WTC11 (cell line): ENCODE results near the gene FFAR1. TPM values are rescaled to one million over a fixed set of nuclear protein-coding genes. Genes with fewer than 3 reads are reported as not detected.

Experiments used
- ATAC-seq: fragments of 200-7000 bp; cut with Tn5 transposase; 2 replicates; pipeline ENCODE4 v1.10.0; 2021; ENCODE audit warnings: mild to moderate bottlenecking, moderate library complexity
- CTCF ChIA-PET: fragments of 300-600 bp; sonication (Branson Sonifier 250); formaldehyde crosslinking; loops from one replicate; lab custom pipeline; 2021; ENCODE audit warnings: antibody characterized with exemption; lab: Charles Lee
- POLR2A ChIA-PET: fragments of 350-600 bp; sonication (Branson Sonifier 250); formaldehyde crosslinking; loops from one replicate; lab custom pipeline; 2021; ENCODE audit warnings: antibody characterized with exemption; lab: Charles Lee
- DNase-seq: peaks from one replicate; pipeline ENCODE4 v3.0.0; 2021; ENCODE audit warnings: low spot score
- H3K27ac Mint-ChIP-seq: 2 replicates; pipeline ENCODE4 v1.8.0; 2021; ENCODE audit warnings: mixed read lengths
- H3K27me3 Mint-ChIP-seq: 2 replicates; pipeline ENCODE4 v1.8.0; 2021; ENCODE audit warnings: low read depth, mild to moderate bottlenecking, moderate library complexity, mixed read lengths
- H3K36me3 Mint-ChIP-seq: 2 replicates; pipeline ENCODE4 v1.8.0; 2021; ENCODE audit warnings: mixed read lengths
- H3K4me1 Mint-ChIP-seq: 2 replicates; pipeline ENCODE4 v1.8.0; 2022; ENCODE audit warnings: mixed read lengths
- H3K4me3 Mint-ChIP-seq: 2 replicates; pipeline ENCODE4 v1.8.0; 2021; ENCODE audit warnings: mild to moderate bottlenecking, moderate library complexity, mixed read lengths
- H3K9me3 Mint-ChIP-seq: 2 replicates; pipeline ENCODE4 v1.8.0; 2021; ENCODE audit warnings: mixed read lengths
- AFF4 ChIP-seq: sonication (generic); formaldehyde crosslinking; IDR thresholded peaks from 2 replicates; pipeline ENCODE4 v1.8.1; 2023; ENCODE audit warnings: mild to moderate bottlenecking, missing genetic modification reagents, borderline replicate concordance
- ATF6 ChIP-seq: sonication (generic); formaldehyde crosslinking; IDR thresholded peaks from 2 replicates; pipeline ENCODE4 v1.8.1; 2023; ENCODE audit warnings: mild to moderate bottlenecking, missing genetic modification reagents
- FOXK1 ChIP-seq: sonication (generic); formaldehyde crosslinking; IDR thresholded peaks from 2 replicates; pipeline ENCODE4 v1.8.0; 2022; ENCODE audit warnings: mild to moderate bottlenecking, moderate library complexity, missing genetic modification reagents
- FOXP1 ChIP-seq: sonication (generic); formaldehyde crosslinking; IDR thresholded peaks from 2 replicates; pipeline ENCODE4 v1.8.0; 2022; ENCODE audit warnings: missing genetic modification reagents, mild to moderate bottlenecking, moderate library complexity, borderline replicate concordance
- GTF2I ChIP-seq: fragments of 250-450 bp; sonication (Bioruptor Pico); conservative IDR thresholded peaks from 2 replicates; pipeline ENCODE4 v1.4.0; 2021; ENCODE audit warnings: mild to moderate bottlenecking
- HMGA2 ChIP-seq: fragments of 250-450 bp; sonication (Bioruptor Pico); IDR thresholded peaks from 2 replicates; pipeline ENCODE4 v1.4.0; 2021; ENCODE audit warnings: mild to moderate bottlenecking, moderate library complexity
- IRF1 ChIP-seq: sonication (generic); formaldehyde crosslinking; IDR thresholded peaks from 2 replicates; pipeline ENCODE4 v1.8.0; 2023; ENCODE audit warnings: missing genetic modification reagents
- JAZF1 ChIP-seq: fragments of 250-450 bp; sonication (Bioruptor Pico); IDR thresholded peaks from 2 replicates; pipeline ENCODE4 v1.9.0; 2021; ENCODE audit warnings: moderate library complexity, mild to moderate bottlenecking, inconsistent platforms
- MYBL2 ChIP-seq: sonication (generic); formaldehyde crosslinking; IDR thresholded peaks from 2 replicates; pipeline ENCODE4 v1.8.1; 2023; ENCODE audit warnings: mild to moderate bottlenecking, moderate library complexity, missing genetic modification reagents
- NFE2L1 ChIP-seq: sonication (generic); formaldehyde crosslinking; IDR thresholded peaks from 2 replicates; pipeline ENCODE4 v1.8.1; 2023; ENCODE audit warnings: missing genetic modification reagents
- NR1H2 ChIP-seq: sonication (generic); formaldehyde crosslinking; IDR thresholded peaks from 2 replicates; pipeline ENCODE4 v1.9.0; 2021; ENCODE audit warnings: mild to moderate bottlenecking, moderate library complexity, missing genetic modification reagents
- NR2C2 ChIP-seq: sonication (generic); formaldehyde crosslinking; IDR thresholded peaks from 2 replicates; pipeline ENCODE4 v1.8.0; 2022; ENCODE audit warnings: mild to moderate bottlenecking, missing genetic modification reagents
- OVOL2 ChIP-seq: fragments of 250-450 bp; sonication (Bioruptor Pico); IDR thresholded peaks from 2 replicates; pipeline ENCODE4 v1.9.0; 2021; ENCODE audit warnings: mild to moderate bottlenecking, borderline replicate concordance
- PREB ChIP-seq: sonication (generic); formaldehyde crosslinking; IDR thresholded peaks from 2 replicates; pipeline ENCODE4 v1.8.1; 2022; ENCODE audit warnings: mild to moderate bottlenecking, missing genetic modification reagents, moderate library complexity, borderline replicate concordance
- TEAD4 ChIP-seq: sonication (generic); formaldehyde crosslinking; IDR thresholded peaks from 2 replicates; pipeline ENCODE4 v1.8.0; 2022; ENCODE audit warnings: mild to moderate bottlenecking, missing genetic modification reagents
- USF1 ChIP-seq: sonication (generic); formaldehyde crosslinking; IDR thresholded peaks from 2 replicates; pipeline ENCODE4 v1.8.0; 2022; ENCODE audit warnings: mild to moderate bottlenecking, missing genetic modification reagents
- ZBTB21 ChIP-seq: sonication (generic); formaldehyde crosslinking; IDR thresholded peaks from 2 replicates; pipeline ENCODE4 v1.8.1; 2023; ENCODE audit warnings: mild to moderate bottlenecking, missing genetic modification reagents, borderline replicate concordance
- ZNF232 ChIP-seq: sonication (generic); formaldehyde crosslinking; IDR thresholded peaks from 2 replicates; pipeline ENCODE4 v1.8.0; 2022; ENCODE audit warnings: mild to moderate bottlenecking, missing genetic modification reagents
- ZNF671 ChIP-seq: fragments of 250-450 bp; sonication (Bioruptor Pico); IDR thresholded peaks from 2 replicates; pipeline ENCODE4 v1.8.0; 2021; ENCODE audit warnings: mild to moderate bottlenecking
- total RNA-seq: library from RNA; stranded (reverse); gene quantifications from 3 replicates; pipeline ENCODE4 v1.2.3, GENCODE V29; 2021
- TF ChIP-seq, protein P1 (sequence below): fragments of 250-450 bp; sonication (Bioruptor Pico); IDR thresholded peaks from 2 replicates; pipeline ENCODE4 v1.9.0; 2021; ENCODE audit warnings: mild to moderate bottlenecking, borderline replicate concordance
- TF ChIP-seq, protein P2 (sequence below): fragments of 250-450 bp; sonication (Bioruptor Pico); IDR thresholded peaks from 2 replicates; pipeline ENCODE4 v1.8.0; 2021; ENCODE audit warnings: mild to moderate bottlenecking

Gene FFAR1
- total RNA-seq, 1 experiment from 2014 or later: 0.07 TPM

DNA sequence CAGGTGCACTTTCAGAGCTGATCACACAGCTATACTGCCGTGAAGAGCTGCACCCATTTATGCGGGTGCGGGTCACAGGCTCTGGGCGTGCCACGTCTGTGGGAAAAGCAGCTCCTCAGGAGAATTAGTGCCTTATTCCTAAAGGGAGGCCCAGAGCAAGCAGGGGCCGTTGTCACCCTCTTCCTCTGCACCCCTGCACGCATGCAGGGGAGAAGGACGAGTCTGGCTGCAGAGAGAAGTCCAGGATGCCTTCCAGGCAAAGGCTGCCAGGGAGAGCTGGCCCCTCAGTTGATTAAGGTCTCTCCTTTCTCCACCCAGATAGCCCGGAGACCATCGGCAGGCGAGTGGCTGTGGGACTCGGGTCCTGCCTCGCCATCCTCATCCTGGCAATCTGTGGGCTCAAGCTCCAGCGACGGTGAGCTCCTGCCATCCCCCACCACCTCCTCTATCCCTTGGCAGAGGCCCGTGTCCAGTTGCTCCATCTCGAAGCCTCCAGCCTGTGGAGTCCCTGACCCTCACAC, 3.1 kb upstream of the FFAR1 start (continued):
- TF ChIP-seq, protein P1, sequence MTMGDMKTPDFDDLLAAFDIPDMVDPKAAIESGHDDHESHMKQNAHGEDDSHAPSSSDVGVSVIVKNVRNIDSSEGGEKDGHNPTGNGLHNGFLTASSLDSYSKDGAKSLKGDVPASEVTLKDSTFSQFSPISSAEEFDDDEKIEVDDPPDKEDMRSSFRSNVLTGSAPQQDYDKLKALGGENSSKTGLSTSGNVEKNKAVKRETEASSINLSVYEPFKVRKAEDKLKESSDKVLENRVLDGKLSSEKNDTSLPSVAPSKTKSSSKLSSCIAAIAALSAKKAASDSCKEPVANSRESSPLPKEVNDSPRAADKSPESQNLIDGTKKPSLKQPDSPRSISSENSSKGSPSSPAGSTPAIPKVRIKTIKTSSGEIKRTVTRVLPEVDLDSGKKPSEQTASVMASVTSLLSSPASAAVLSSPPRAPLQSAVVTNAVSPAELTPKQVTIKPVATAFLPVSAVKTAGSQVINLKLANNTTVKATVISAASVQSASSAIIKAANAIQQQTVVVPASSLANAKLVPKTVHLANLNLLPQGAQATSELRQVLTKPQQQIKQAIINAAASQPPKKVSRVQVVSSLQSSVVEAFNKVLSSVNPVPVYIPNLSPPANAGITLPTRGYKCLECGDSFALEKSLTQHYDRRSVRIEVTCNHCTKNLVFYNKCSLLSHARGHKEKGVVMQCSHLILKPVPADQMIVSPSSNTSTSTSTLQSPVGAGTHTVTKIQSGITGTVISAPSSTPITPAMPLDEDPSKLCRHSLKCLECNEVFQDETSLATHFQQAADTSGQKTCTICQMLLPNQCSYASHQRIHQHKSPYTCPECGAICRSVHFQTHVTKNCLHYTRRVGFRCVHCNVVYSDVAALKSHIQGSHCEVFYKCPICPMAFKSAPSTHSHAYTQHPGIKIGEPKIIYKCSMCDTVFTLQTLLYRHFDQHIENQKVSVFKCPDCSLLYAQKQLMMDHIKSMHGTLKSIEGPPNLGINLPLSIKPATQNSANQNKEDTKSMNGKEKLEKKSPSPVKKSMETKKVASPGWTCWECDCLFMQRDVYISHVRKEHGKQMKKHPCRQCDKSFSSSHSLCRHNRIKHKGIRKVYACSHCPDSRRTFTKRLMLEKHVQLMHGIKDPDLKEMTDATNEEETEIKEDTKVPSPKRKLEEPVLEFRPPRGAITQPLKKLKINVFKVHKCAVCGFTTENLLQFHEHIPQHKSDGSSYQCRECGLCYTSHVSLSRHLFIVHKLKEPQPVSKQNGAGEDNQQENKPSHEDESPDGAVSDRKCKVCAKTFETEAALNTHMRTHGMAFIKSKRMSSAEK: no peak
- TF ChIP-seq AFF4 (CRISPR knock-in tag) (no peak), ATF6 (CRISPR knock-in tag) (no peak), FOXP1 (CRISPR knock-in tag) (no peak), HMGA2 (CRISPR knock-in tag) (no peak), TEAD4 (CRISPR knock-in tag) (no peak), OVOL2 (no peak), GTF2I (CRISPR knock-in tag) (no peak), NR2C2 (no peak)
- TF ChIP-seq, protein P2, sequence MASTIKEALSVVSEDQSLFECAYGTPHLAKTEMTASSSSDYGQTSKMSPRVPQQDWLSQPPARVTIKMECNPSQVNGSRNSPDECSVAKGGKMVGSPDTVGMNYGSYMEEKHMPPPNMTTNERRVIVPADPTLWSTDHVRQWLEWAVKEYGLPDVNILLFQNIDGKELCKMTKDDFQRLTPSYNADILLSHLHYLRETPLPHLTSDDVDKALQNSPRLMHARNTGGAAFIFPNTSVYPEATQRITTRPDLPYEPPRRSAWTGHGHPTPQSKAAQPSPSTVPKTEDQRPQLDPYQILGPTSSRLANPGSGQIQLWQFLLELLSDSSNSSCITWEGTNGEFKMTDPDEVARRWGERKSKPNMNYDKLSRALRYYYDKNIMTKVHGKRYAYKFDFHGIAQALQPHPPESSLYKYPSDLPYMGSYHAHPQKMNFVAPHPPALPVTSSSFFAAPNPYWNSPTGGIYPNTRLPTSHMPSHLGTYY: no peak

GRCh38 chr19:35345671-35346111, 2.0 kb upstream of the FFAR1 start:
- no peaks in the 10 kb centered on the region for H3K36me3 Mint-ChIP-seq
- CTCF ChIA-PET: interaction anchor here (0.6 to 2.2 kb wide), 2 partner anchors 148 to 165 kb away, joined by 4 to 6 read pairs; no protein-coding TSS in a partner anchor
- TF ChIP-seq NR1H2 (CRISPR knock-in tag): no peak
- no peak for TF ChIP-seq PREB (CRISPR knock-in tag)
- no peak for TF ChIP-seq NFE2L1 (CRISPR knock-in tag)
- no peak for TF ChIP-seq OVOL2
- TF ChIP-seq ZNF671 (CRISPR knock-in tag): no peak
- no peak for TF ChIP-seq ZBTB21 (CRISPR knock-in tag)
- TF ChIP-seq IRF1 (CRISPR knock-in tag): no peak
- TF ChIP-seq, protein P2: no peak
- TF ChIP-seq USF1 (CRISPR knock-in tag): no peak
- no peak for TF ChIP-seq ZNF232 (CRISPR knock-in tag)
- no peak for TF ChIP-seq MYBL2 (CRISPR knock-in tag)
- TF ChIP-seq FOXK1: no peak
- no peak for TF ChIP-seq JAZF1 (CRISPR knock-in tag)

More at GRCh38 chr19:35345671-35346111, 2.0 kb upstream of the FFAR1 start:
- ATAC-seq (no peak), DNase-seq (no peak)
- Mint-ChIP-seq H3K9me3 (no peaks in the 10 kb centered on the region), H3K27me3 (no peaks in the 10 kb centered on the region), H3K4me3 (no peak overlapping the region), H3K4me1 (0 out of 2 replicates have a peak, but pooled peaks cover 5% of the 10 kb centered on the region), H3K27ac (no peak overlapping the region)
- POLR2A ChIA-PET: interaction anchor here (0.6 kb wide), 2 partner anchors 66 to 110 kb away, joined by 4 to 6 read pairs; no protein-coding TSS in a partner anchor
